HEK293T (cell line): ENCODE results near the gene TMPRSS3.

Experiments used
- ELF4 ChIP-seq: fragments of 450-650 bp; IDR thresholded peaks from 2 replicates; pipeline ENCODE4 v1.6.1; 2017; ENCODE audit warnings: antibody characterized with exemption
- LEF1 ChIP-seq: fragments of 450-650 bp; IDR thresholded peaks from 2 replicates; pipeline ENCODE4 v1.6.1; 2017; ENCODE audit warnings: mild to moderate bottlenecking, borderline replicate concordance

DNA sequence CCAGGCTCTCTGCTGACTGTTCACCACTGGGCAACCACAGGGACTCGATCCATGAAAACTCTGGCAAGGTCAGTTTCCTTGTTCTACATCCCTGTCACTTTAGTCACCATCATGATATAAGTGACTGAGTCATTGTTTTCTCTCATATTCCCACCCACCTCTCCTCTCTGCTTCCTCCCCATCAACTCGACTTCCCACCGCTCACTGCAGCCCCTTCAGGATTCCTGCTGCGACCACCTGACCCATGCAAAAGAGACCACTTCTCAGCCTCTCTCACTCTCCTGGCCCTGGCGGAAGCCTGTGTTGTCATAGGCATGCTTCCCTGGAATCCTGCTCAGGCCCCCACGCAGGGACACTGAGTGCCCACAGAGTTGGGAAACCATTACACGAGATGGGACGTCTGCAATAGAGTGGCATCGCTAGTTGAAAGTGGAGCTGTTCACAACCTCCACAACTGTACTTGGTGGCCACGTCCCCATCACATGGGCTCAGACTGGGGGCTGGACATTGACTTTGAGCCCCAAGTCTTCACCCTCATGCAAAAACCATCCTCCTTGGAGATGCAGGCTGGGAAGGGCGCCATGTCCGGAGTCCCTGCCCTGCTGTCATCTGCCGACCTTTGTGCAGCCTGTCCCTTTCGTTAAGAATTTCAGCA is 43.3 kb downstream of the TMPRSS3 start:
- TF ChIP-seq ELF4 = no peak
- TF ChIP-seq LEF1 = no peak
